ENCODE measurements around the gene GHRL. TPM values are rescaled to one million over a fixed set of nuclear protein-coding genes. Genes with fewer than 3 reads are reported as not detected.
A peak's percentile ranks its signal among the peaks of the same experiment; 100 is the strongest.
"Not testable (repeated sequence)": the region's sequence is repeated elsewhere in the genome, so short reads cannot be mapped to it uniquely, and the experiment has no call there.

The GHRL gene
- total RNA-seq, 4 donors from 2014 or later = 0.55 to 8.2 TPM; not detected in 2

DNA sequence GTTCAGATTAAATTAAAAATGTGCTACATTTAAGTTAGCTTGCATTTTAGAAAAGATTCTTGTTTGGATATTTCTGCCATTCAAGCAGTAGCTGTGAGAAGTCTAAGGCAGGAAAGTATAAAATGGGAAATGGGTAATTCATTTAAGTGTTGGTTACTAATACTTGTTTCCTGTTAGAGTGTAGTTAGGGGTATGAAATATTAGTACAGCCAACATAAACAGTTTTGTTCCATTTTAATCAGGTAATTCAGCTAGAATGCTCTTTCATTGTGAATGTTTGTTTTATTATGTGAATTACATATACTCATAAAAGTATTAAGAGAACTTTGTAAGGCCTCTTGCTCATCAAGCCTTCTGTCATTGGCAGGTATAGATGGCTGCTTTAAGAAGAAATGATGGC is 24.6 kb downstream of the GHRL start:
- Histone ChIP-seq H3K9me3 (no peaks in the 10 kb centered on the region), H3K4me3 (no peak overlapping the region), H3K4me1 (peaks cover 0 to 26% (median 5%) of the 10 kb centered on the region in 4 donors), H3K27ac (no peak overlapping the region), H3K36me3 (peaks cover 0 to 39% (median 16%) of the 10 kb centered on the region in 4 donors), H3K27me3 (no peaks in the 10 kb centered on the region)
- intact Hi-C loops (cut with DNase I; ENCODE audit: low total_unique reads) (no loop called here), in situ Hi-C loops (cut with MboI; ENCODE audit: low pct_ligation_motif_present in 1 of 4, low pct_unique_long_range_greater_than_20kb in 1 of 4, low sequenced_read_pairs in 3 of 4) (no loop called here)
- no peak for DNase-seq
- no peak for TF ChIP-seq POLR2AphosphoS5 (IDR thresholded peaks at IDR 0.05)
- TF ChIP-seq, protein P1, sequence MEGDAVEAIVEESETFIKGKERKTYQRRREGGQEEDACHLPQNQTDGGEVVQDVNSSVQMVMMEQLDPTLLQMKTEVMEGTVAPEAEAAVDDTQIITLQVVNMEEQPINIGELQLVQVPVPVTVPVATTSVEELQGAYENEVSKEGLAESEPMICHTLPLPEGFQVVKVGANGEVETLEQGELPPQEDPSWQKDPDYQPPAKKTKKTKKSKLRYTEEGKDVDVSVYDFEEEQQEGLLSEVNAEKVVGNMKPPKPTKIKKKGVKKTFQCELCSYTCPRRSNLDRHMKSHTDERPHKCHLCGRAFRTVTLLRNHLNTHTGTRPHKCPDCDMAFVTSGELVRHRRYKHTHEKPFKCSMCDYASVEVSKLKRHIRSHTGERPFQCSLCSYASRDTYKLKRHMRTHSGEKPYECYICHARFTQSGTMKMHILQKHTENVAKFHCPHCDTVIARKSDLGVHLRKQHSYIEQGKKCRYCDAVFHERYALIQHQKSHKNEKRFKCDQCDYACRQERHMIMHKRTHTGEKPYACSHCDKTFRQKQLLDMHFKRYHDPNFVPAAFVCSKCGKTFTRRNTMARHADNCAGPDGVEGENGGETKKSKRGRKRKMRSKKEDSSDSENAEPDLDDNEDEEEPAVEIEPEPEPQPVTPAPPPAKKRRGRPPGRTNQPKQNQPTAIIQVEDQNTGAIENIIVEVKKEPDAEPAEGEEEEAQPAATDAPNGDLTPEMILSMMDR (IDR thresholded peaks at IDR 0.05) = no peak
- no peak for TF ChIP-seq POLR2A (IDR thresholded peaks at IDR 0.05)
- TF ChIP-seq EP300 (IDR thresholded peaks at IDR 0.05; ENCODE audit: low read depth) = no peak

DNA sequence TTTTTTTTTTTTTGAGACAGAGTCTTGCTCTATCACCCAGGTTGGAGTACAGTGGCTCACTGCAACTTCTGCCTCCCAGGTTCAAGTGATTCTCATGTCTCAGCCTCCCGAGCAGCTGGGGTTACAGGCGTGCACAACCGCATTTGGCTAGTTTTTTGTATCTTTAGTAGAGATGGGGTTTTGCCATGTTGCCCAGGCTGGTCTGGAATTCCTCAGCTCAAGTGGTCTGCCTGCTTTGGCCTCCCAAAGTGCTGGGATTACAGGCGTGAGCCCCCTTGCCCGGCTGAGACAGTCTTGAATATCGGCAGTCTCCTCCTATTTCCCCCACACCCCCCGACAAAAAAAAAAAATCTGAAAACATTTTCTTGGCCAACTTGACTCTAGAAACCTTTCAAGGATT is 25.8 kb downstream of the GHRL start:
- DNase-seq; H3K9me3 ChIP-seq; H3K27me3 ChIP-seq; in situ Hi-C loops (cut with MboI; ENCODE audit: low pct_ligation_motif_present in 1 of 4, low pct_unique_long_range_greater_than_20kb in 1 of 4, low sequenced_read_pairs in 3 of 4); H3K4me3 ChIP-seq; H3K27ac ChIP-seq; intact Hi-C loops (cut with DNase I; ENCODE audit: low total_unique reads): not testable (repeated sequence)
- 83 to 88% methylated on average over 4 to 7 of the region's 7 CpGs for WGBS, 2 donors (ENCODE audit: low coverage in 1 of 2)
- H3K4me1 ChIP-seq = peaks cover 0 to 20% (median 6%) of the 10 kb centered on the region in 4 donors
- H3K36me3 ChIP-seq = peaks cover 0 to 32% (median 15%) of the 10 kb centered on the region in 4 donors

DNA sequence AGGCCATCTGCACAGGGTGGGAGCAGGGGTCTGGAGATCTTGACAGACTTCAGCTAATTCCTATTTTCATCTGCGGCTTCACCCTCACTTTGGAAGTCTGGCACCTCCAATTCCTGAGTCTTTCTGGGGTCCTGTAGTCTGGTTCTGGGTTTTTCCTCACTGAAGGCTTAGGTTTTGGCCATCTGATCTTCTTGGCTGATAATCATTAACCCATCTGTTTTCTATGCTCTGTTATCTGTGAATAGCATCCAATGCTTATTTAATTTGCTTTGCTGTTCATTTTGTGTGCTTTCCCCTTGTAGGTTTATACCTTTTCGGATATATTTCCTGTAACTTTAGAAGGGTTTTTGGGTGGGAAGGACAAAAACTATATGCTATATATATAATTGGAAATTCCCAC is 26.9 kb downstream of the GHRL start:
- no peak for TF ChIP-seq POLR2AphosphoS5 (IDR thresholded peaks at IDR 0.05)
- no peak for TF ChIP-seq POLR2A (IDR thresholded peaks at IDR 0.05)
- no peak for TF ChIP-seq EP300 (IDR thresholded peaks at IDR 0.05; ENCODE audit: low read depth)
- TF ChIP-seq, protein P1 (IDR thresholded peaks at IDR 0.05) = no peak
- intact Hi-C loops (cut with DNase I; ENCODE audit: low total_unique reads) (no loop called here), in situ Hi-C loops (cut with MboI; ENCODE audit: low pct_ligation_motif_present in 1 of 4, low pct_unique_long_range_greater_than_20kb in 1 of 4, low sequenced_read_pairs in 3 of 4) (no loop called here)
- Histone ChIP-seq H3K27me3 (no peaks in the 10 kb centered on the region), H3K9me3 (no peaks in the 10 kb centered on the region), H3K27ac (no peak overlapping the region), H3K4me3 (no peak overlapping the region), H3K4me1 (peaks cover 0 to 20% (median 6%) of the 10 kb centered on the region in 4 donors), H3K36me3 (peaks cover 0 to 22% (median 11%) of the 10 kb centered on the region in 4 donors)
- WGBS, 2 donors (ENCODE audit: low coverage in 1 of 2) = 78 to 90% methylated on average over 1 to 2 of the region's 2 CpGs
- no peak for DNase-seq

DNA sequence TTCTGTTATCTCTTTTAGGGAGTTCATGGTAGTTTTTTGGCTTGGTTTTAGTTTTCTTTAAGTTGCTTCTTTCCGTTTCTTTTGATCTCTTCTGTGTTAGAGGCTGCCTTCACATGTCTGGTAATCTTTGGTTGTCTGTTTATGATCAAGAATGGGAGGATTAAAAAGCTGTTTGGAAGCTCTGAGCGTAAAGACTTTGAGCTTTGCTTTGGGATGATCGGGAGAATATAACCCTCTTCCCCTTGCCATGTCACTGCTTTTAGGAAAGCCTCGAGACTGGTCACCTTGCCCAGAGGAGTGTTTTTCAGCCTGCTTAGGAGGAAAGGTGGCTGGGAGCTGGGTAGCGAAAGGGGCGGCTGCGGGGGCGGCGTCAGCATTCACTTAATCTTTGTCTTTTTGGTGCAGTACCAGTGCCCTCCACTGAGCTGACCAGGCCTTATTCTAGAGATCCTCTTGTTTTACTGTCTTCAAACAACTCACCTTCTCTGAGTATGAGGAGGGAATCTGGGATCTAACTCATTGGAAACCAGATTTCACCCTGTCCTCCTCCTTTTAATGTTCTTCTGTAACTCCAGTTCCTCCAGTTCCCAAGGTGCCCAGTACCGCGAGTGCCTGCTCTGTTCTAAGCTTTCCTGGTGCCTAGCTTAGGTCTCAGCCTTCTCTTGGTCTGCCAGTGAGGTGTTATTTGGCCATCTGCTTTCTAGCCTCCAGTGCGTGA is 28.9 kb downstream of the GHRL start:
- in situ Hi-C loops (cut with MboI; ENCODE audit: low pct_ligation_motif_present in 1 of 4, low pct_unique_long_range_greater_than_20kb in 1 of 4, low sequenced_read_pairs in 3 of 4) (no loop called here), intact Hi-C loops (cut with DNase I; ENCODE audit: low total_unique reads) (no loop called here)
- Histone ChIP-seq H3K4me3 (no peak overlapping the region), H3K27me3 (no peaks in the 10 kb centered on the region), H3K36me3 (peaks cover 0 to 22% (median 8%) of the 10 kb centered on the region in 4 donors), H3K4me1 (peaks cover 0 to 20% (median 6%) of the 10 kb centered on the region in 4 donors), H3K27ac (peak overlapping the region in 3 of 4 donors; percentile 4 to 39 (median 19)), H3K9me3 (no peaks in the 10 kb centered on the region)
- WGBS, 2 donors (ENCODE audit: low coverage in 1 of 2) = 62% methylated on average over 8 to 12 of the region's 12 CpGs
- TF ChIP-seq, protein P1 (IDR thresholded peaks at IDR 0.05) = peak; percentile 32 to 53 (median 45)
- TF ChIP-seq POLR2AphosphoS5 (IDR thresholded peaks at IDR 0.05) = no peak
- TF ChIP-seq POLR2A (IDR thresholded peaks at IDR 0.05) = no peak
- DNase-seq = peak; percentile 24
